Activated CD8-positive, alpha-beta memory T cell treated with anti-CD3 and anti-CD28 coated beads for 4 hours (primary cell): ENCODE data around the gene PCDHGA8.
"Not testable (repeated sequence)": the region's sequence is repeated elsewhere in the genome, so short reads cannot be mapped to it uniquely, and the experiment has no call there.

Experiments
- DNase-seq, 2 donors: peaks; one replicate each; pipeline ENCODE4 v3.0.0-alpha.2; 2020; ENCODE audit warnings: low read depth in 2 of 2

The PCDHGA8 gene

DNA sequence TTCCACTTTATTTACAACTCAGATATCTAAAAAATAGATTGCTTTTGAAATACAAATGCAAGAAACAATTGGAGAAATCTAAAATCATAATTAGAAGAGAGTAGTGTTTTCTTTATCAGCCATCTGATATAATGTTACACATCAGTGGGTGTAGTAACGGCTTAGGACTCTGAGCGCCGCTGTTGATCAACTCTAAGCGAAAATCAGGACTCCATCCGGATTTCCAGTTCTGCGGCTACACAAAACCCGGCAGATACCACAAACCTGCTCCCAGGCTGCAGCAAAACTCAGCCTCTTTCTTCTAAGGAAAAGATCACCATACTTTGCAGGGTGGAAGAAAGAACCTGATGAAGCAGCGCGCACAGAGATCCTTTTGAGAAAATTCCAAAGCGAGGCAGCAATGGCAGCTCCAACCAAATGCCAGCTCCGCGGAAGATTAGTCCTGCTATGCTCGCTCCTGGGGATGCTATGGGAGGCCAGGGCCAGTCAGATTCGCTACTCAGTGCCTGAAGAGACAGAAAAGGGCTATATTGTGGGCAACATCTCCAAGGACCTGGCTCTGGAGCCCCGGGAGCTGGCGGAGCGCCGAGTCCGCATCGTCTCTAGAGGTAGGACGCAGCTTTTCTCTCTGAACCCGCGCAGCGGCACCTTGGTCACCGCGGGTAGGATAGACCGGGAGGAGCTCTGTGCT, 10.3 kb downstream of the PCDHGA8 start, which contains the start of gene PCDHGA9:
TSS of gene PCDHGA9 (plus strand) at position 226 of the 691 bp plus-strand sequence. CDS start at position 401, 175 bp downstream.
- no peak for DNase-seq

DNA sequence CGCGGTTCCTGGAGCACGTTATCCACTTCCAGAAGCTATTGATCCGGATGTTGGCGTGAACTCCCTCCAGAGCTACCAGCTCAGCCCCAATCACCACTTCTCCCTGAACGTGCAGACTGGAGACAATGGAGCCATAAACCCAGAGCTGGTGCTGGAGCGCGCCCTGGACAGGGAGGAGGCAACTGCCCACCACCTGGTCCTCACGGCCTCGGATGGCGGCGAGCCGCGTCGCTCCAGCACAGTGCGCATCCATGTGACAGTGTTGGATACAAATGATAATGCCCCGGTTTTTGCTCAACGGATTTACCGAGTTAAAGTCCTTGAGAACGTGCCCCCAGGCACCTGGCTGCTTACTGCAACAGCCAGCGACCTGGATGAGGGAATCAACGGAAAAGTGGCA, 11.0 kb downstream of the PCDHGA8 start:
- no peak for DNase-seq

DNA sequence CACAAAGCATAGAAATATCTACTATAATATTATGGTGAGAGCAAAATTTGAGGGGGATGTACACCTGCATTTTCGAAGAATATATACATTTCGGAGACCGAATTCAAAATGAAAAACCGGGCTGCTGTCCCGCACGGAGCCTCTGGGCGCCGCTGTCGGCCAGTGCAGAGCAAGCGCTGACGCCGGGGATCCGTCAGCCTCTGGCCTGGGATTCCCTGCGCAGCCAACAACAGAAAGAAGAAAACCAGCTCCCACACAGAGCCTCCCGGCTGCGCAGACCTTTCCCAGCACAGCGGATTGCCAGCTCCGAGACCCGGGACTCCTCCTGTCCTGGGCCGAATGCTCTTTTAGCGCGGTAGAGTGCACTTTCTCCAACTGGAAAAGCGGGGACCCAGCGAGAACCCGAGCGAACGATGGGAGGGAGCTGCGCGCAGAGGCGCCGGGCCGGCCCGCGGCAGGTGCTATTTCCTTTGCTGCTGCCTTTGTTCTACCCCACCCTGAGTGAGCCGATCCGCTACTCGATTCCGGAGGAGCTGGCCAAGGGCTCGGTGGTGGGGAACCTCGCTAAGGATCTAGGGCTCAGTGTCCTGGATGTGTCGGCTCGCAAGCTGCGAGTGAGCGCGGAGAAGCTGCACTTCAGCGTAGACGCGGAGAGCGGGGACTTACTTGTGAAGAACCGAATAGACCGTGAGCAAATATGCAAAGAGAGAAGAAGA, 15.5 kb downstream of the PCDHGA8 start, which contains the start of gene PCDHGB6:
TSS of gene PCDHGB6 (plus strand) at position 232 of the 716 bp plus-strand sequence. CDS start at position 414, 182 bp downstream.
- DNase-seq = not testable (repeated sequence)

DNA sequence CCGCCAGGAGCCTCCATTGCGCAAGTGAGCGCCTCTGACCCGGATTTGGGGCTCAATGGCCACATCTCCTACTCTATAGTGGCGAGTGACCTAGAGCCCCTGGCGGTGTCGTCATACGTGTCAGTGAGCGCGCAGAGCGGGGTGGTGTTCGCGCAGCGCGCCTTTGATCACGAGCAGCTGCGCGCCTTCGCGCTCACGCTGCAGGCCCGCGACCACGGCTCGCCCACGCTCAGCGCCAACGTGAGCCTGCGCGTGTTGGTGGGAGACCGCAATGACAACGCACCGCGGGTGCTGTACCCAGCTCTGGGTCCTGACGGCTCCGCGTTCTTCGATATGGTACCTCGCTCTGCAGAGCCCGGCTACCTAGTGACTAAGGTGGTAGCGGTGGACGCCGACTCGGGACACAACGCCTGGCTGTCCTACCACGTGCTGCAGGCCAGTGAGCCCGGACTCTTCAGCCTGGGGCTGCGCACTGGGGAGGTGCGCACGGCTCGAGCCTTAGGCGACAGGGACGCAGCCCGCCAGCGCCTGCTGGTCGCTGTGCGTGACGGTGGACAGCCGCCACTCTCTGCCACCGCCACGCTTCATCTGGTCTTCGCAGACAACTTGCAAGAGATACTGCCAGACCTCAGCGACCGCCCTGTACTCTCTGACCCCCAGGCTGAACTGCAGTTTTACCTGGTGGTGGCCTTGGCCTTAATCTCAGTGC, 17.3 kb downstream of the PCDHGA8 start:
- DNase-seq = no peak

DNA sequence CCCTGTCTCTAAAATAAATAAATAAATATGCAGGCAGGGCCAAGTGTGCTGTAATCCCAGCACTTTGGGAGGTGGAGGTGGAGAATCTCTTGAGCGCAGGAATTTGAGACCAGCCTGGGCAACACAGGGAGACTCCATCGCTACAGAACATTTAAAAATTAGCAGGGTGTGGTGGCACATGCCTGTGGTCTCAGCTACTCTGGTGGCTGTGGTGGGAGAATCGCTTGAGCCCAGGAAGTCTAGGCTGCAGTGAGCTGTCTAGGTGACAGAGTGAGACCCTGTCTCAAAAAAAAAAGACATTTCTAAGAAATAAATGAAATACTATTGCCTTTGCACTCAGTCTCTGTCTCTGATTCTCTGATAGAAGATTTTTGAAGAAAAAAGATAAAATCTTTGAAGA, 19.1 kb downstream of the PCDHGA8 start:
- DNase-seq = no peak

DNA sequence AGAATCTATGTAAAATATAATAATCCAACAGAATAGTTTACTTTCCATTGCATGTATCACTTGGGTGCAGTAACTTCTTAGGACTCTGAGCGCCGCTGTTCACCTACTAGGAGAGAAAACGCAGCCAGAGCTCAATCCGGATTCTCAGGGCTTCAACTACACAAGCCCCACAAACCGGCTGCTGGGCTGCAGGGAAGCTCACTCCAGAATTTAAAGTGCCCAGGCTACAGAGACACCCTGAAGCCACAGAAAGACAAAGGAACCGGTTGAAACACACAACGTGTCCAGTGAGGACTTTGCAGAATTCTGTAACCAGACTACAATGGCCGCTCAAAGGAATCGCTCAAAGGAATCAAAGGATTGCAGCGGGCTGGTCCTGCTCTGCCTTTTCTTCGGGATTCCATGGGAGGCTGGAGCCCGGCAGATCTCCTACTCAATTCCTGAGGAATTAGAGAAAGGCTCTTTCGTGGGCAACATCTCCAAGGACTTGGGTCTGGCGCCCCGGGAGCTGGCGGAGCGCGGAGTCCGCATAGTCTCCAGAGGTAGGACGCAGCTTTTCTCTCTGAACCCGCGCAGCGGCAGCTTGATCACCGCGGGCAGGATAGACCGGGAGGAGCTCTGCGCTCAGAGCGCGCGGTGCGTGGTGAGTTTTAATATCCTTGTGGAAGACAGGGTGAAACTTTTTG, 20.6 kb downstream of the PCDHGA8 start, which contains the start of gene PCDHGA10:
TSS of gene PCDHGA10 (plus strand) at position 134 of the 686 bp plus-strand sequence. CDS start at position 323, 189 bp downstream.
- DNase-seq = peak in 1 of 2 donors; percentile 38

DNA sequence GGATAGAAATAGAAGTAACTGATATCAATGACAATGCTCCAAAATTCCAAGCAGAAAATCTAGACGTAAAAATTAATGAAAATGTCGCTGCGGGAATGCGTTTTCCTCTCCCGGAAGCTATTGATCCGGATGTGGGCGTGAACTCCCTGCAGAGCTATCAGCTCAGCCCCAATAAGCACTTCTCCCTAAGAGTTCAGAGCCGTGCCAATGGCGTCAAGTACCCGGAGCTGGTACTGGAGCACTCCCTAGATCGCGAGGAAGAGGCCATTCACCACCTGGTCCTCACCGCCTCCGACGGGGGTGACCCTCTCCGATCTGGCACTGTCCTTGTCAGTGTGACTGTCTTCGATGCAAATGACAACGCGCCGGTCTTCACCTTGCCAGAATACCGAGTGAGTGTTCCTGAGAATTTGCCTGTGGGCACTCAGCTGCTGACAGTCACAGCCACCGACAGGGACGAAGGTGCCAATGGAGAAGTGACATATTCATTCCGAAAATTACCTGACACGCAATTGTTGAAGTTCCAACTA, 21.2 kb downstream of the PCDHGA8 start:
- DNase-seq = no peak

DNA sequence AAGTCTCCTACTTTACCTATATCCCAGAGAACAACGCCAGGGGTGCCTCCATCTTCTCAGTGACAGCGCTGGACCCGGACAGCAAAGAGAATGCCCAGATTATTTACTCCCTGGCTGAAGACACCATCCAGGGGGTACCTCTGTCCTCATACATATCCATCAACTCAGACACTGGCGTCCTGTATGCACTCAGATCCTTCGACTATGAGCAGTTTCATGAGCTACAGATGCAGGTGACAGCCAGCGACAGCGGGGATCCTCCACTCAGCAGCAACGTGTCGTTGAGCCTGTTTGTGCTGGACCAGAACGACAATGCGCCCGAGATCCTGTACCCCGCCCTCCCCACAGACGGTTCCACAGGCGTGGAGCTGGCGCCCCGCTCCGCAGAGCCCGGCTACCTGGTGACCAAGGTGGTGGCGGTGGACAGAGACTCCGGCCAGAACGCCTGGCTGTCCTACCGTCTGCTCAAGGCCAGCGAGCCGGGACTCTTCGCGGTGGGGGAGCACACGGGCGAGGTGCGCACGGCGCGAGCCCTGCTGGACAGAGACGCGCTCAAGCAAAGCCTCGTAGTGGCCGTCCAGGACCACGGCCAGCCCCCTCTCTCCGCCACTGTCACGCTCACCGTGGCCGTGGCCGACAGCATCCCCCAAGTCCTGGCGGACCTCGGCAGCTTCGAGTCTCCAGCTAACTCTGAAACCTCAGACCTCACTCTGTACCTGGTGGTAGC, 22.3 kb downstream of the PCDHGA8 start:
- not testable (repeated sequence) for DNase-seq

DNA sequence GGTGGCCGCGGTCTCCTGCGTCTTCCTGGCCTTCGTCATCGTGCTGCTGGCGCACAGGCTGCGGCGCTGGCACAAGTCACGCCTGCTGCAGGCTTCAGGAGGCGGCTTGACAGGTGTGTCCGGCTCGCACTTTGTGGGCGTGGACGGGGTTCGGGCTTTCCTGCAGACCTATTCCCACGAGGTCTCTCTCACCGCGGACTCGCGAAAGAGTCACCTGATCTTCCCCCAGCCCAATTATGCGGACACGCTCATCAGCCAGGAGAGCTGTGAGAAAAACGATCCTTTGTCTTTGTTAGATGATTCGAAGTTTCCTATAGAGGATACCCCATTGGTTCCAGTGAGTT, 22.8 kb downstream of the PCDHGA8 start:
- not testable (repeated sequence) for DNase-seq

DNA sequence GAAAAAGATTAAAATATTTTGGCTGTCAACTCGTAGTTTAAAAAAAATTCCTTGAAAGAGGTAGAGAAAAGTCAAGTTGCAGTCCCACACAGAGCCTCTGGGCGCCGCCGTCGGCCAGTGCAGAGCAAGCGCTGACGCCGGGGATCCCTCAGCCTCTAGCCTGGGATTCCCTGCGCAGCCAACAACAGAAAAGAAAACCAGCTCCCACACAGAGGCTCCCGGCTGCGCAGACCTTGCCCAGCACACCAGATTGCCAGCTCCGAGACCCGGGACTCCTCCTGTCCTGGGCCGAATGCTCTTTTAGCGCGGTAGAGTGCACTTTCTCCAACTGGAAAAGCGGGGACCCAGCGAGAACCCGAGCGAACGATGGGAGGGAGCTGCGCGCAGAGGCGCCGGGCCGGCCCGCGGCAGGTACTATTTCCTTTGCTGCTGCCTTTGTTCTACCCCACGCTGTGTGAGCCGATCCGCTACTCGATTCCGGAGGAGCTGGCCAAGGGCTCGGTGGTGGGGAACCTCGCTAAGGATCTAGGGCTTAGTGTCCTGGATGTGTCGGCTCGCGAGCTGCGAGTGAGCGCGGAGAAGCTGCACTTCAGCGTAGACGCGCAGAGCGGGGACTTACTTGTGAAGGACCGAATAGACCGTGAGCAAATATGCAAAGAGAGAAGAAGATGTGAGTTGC, 25.2 kb downstream of the PCDHGA8 start, which contains the start of gene PCDHGB7:
TSS of gene PCDHGB7 (plus strand) at position 184 of the 679 bp plus-strand sequence. CDS start at position 367, 183 bp downstream.
- not testable (repeated sequence) for DNase-seq

DNA sequence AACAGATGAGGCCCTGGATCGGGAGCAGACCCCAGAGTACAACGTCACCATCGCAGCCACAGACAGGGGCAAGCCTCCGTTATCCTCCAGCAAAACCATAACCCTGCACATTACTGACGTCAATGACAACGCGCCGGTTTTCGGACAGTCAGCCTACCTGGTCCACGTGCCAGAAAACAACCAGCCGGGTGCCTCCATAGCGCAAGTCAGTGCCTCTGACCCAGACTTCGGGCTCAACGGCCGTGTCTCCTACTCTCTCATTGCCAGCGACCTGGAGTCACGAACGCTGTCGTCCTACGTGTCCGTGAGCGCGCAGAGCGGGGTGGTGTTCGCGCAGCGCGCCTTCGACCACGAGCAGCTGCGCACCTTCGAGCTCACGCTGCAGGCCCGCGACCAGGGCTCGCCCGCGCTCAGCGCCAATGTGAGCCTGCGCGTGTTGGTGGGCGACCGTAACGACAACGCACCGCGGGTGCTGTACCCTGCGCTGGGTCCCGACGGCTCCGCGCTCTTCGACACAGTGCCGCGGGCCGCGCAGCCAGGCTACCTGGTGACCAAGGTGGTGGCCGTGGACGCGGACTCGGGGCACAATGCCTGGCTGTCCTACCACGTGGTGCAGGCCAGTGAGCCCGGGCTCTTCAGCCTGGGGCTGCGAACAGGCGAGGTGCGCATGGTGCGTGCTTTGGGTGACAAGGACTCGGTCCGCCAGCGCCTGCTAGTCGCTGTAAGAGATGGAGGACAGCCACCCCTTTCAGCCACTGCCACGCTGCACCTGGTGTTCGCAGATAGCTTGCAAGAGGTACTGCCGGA, 26.8 kb downstream of the PCDHGA8 start:
- DNase-seq = no peak

DNA sequence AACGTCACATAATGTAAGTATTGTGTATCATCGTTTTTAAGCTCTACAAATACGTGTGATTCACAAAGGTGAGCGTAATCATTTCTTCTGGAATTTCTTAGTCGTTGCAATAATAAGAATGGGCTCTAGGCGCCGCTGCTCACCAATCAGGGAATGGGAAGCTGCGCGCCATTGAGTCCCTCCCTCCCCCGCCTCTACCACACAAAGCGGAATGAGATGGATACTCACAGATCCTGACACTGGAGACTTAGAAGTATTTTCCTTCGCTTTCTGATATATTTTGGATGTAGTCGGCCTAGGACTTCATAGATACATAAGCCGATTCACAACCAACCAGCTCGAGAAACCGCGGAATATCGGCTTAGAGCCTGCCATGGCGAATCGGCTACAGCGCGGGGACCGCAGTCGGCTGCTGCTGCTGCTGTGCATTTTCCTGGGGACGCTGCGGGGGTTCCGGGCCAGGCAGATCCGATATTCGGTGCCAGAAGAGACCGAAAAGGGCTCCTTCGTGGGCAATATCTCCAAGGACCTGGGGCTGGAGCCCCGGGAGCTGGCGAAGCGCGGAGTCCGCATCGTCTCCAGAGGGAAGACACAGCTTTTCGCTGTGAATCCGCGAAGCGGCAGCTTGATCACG, 28.5 kb downstream of the PCDHGA8 start, which contains the start of gene PCDHGA11:
TSS of gene PCDHGA11 (plus strand) at position 197 of the 634 bp plus-strand sequence. CDS start at position 374, 177 bp downstream.
- DNase-seq = no peak

DNA sequence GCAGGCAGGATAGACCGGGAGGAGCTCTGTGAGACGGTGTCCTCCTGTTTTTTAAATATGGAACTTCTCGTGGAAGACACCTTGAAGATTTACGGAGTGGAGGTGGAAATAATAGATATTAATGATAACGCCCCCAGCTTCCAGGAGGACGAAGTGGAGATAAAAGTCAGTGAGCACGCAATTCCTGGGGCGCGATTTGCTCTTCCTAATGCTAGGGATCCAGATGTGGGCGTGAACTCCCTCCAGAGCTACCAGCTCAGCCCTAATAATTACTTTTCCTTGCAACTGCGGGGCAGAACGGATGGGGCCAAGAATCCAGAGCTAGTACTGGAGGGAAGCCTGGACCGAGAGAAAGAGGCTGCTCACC, 29.0 kb downstream of the PCDHGA8 start:
- DNase-seq = no peak

DNA sequence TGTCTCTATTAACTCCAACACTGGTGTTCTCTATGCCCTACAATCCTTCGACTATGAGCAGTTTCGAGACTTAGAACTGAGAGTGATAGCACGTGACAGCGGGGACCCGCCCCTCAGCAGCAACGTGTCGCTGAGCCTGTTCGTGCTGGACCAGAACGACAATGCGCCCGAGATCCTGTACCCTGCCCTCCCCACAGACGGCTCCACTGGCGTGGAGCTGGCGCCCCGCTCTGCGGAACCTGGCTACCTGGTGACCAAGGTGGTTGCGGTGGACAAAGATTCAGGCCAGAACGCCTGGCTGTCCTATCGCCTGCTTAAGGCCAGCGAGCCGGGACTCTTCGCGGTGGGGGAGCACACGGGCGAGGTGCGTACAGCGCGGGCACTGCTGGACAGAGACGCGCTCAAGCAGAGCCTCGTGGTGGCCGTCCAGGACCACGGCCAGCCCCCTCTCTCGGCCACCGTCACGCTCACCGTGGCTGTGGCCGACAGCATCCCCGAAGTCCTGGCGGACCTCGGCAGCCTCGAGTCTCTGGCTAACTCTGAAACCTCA, 30.4 kb downstream of the PCDHGA8 start:
- no peak for DNase-seq

DNA sequence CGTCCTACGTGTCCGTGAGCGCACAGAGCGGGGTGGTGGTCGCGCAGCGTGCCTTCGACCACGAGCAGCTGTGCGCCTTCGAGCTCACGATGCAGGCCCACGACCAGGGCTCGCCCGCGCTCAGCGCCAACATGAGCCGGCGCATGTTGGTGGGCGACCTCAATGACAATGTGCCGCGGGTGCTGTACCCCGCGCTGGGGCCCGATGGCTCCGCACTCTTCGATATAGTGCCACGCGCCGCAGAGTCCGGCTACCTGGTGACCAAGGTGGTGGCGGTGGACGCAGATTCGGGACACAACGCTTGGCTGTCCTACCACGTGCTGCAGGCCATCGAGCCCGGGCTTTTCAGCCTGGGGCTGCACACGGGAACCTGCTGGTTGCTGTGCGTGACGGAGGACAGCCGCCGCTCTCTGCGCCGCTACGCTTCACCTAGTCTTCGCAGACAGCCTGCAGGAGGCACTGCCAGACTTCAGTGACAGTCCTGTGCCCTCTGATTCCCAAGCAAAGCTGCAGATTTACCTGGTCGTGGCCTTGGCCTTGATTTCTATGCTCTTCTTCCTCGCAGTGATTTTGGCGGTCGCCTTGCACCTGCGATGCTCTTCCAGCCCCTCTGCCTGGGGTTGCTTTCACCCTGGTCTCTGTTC, 35.5 kb downstream of the PCDHGA8 start:
- DNase-seq = no peak

DNA sequence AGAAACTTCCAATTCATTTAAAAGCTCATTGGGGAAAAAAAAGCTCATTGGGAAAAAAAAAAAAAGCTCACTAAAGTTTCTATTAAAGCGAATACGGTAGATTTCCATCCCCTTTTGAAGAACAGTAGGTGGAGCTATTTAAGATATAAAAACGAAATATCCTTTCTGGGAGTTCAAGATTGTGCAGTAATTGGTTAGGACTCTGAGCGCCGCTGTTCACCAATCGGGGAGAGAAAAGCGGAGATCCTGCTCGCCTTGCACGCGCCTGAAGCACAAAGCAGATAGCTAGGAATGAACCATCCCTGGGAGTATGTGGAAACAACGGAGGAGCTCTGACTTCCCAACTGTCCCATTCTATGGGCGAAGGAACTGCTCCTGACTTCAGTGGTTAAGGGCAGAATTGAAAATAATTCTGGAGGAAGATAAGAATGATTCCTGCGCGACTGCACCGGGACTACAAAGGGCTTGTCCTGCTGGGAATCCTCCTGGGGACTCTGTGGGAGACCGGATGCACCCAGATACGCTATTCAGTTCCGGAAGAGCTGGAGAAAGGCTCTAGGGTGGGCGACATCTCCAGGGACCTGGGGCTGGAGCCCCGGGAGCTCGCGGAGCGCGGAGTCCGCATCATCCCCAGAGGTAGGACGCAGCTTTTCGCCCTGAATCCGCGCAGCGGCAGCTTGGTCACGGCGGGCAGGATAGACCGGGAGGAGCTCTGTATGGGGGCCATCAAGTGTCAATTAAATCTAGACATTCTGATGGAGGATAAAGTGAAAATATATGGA, 38.1 kb downstream of the PCDHGA8 start, which contains the start of gene PCDHGA12:
TSS of gene PCDHGA12 (plus strand) at position 176 of the 782 bp plus-strand sequence. CDS start at position 429, 253 bp downstream.
- no peak for DNase-seq

DNA sequence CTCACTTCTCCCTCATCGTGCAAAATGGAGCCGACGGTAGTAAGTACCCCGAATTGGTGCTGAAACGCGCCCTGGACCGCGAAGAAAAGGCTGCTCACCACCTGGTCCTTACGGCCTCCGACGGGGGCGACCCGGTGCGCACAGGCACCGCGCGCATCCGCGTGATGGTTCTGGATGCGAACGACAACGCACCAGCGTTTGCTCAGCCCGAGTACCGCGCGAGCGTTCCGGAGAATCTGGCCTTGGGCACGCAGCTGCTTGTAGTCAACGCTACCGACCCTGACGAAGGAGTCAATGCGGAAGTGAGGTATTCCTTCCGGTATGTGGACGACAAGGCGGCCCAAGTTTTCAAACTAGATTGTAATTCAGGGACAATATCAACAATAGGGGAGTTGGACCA, 38.9 kb downstream of the PCDHGA8 start:
- no peak for DNase-seq
